ENCODE data around the gene PRKG1.

DNA sequence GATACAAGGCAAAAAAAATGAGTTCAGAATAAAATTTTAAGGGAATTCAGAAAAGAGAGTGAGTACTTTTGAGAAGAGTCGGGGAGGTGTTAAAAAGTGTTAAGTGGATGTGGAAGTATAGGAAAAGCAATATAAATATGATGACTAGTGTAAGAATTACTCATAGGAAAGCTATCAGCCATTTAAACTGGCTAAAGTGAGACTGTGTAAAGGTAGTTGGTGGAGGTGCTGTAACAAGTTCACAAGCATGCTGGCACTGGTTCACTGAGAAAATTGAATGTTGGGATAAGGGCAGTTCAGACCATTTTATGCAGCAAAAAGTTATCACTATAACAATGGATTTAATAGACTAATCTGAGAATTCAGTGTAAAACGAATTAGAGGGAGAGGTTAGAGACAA is 1060.8 kb downstream of the PRKG1 start:
- TF ChIP-seq, protein P1, sequence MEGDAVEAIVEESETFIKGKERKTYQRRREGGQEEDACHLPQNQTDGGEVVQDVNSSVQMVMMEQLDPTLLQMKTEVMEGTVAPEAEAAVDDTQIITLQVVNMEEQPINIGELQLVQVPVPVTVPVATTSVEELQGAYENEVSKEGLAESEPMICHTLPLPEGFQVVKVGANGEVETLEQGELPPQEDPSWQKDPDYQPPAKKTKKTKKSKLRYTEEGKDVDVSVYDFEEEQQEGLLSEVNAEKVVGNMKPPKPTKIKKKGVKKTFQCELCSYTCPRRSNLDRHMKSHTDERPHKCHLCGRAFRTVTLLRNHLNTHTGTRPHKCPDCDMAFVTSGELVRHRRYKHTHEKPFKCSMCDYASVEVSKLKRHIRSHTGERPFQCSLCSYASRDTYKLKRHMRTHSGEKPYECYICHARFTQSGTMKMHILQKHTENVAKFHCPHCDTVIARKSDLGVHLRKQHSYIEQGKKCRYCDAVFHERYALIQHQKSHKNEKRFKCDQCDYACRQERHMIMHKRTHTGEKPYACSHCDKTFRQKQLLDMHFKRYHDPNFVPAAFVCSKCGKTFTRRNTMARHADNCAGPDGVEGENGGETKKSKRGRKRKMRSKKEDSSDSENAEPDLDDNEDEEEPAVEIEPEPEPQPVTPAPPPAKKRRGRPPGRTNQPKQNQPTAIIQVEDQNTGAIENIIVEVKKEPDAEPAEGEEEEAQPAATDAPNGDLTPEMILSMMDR (IDR thresholded peaks at IDR 0.05), result no peak
- no peak for TF ChIP-seq POLR2A (IDR thresholded peaks at IDR 0.05)
